CD4-positive, alpha-beta T cell treated with Interleukin-21 for 1 hour (primary cell): ENCODE measurements around the gene GOLGA5.

Source experiments
- DNase-seq: peaks from one replicate; pipeline ENCODE4 v3.0.0-alpha.2; 2020

The GOLGA5 gene

GRCh38 chr14:92830902-92831301 lies 36.8 kb downstream of the GOLGA5 start:
- DNase-seq, result no peak

GRCh38 chr14:92832137-92832700 lies 38.1 kb downstream of the GOLGA5 start:
- DNase-seq, result no peak

- DNase-seq, result no peak
Measured at GRCh38 chr14:92841930-92842329, 47.8 kb downstream of the GOLGA5 start.

GRCh38 chr14:92844204-92844603 lies 50.1 kb downstream of the GOLGA5 start:
- DNase-seq, result no peak

GRCh38 chr14:92846162-92846897 lies 52.2 kb downstream of the GOLGA5 start:
- DNase-seq, result peak; percentile 13

- no peak for DNase-seq
Measured at GRCh38 chr14:92847278-92847677, 53.2 kb downstream of the GOLGA5 start.

- DNase-seq, result no peak
Measured at GRCh38 chr14:92847749-92848148, 53.6 kb downstream of the GOLGA5 start.

GRCh38 chr14:92848887-92849286 lies 54.8 kb downstream of the GOLGA5 start:
- no peak for DNase-seq

GRCh38 chr14:92850492-92850891 lies 56.4 kb downstream of the GOLGA5 start:
- DNase-seq, result no peak

- peak; percentile 38 for DNase-seq
Measured at GRCh38 chr14:92853136-92853535, 59.0 kb downstream of the GOLGA5 start.

GRCh38 chr14:92860049-92860840 lies 66.1 kb downstream of the GOLGA5 start:
- no peak for DNase-seq

- DNase-seq, result no peak
Measured at GRCh38 chr14:92861856-92862745, 68.0 kb downstream of the GOLGA5 start.

- DNase-seq, result no peak
Measured at GRCh38 chr14:92863286-92864080, 69.4 kb downstream of the GOLGA5 start.

GRCh38 chr14:92865674-92866073 lies 71.6 kb downstream of the GOLGA5 start:
- DNase-seq, result no peak

GRCh38 chr14:92866181-92866752 lies 72.2 kb downstream of the GOLGA5 start:
- no peak for DNase-seq

- no peak for DNase-seq
Measured at GRCh38 chr14:92866901-92867865, 73.1 kb downstream of the GOLGA5 start.

- no peak for DNase-seq
Measured at GRCh38 chr14:92874962-92875661, 81.0 kb downstream of the GOLGA5 start.

- DNase-seq, result no peak
Measured at GRCh38 chr14:92877757-92878431, 83.8 kb downstream of the GOLGA5 start.

GRCh38 chr14:92880351-92880750 lies 86.2 kb downstream of the GOLGA5 start:
- DNase-seq, result no peak
